ENCODE measurements around the gene ICAM4. TPM values are rescaled to one million over a fixed set of nuclear protein-coding genes. Genes with fewer than 3 reads are reported as not detected.
A peak's percentile ranks its signal among the peaks of the same experiment; 100 is the strongest.

Gene ICAM4
- total and polyA plus RNA-seq, 7 experiments from 2014 or later: 0.40 to 3.7 (median 0.73) TPM

- peak in 1 of 9 donors; percentile 77 for DNase-seq
- no peak overlapping the region for H3K27ac ChIP-seq (ENCODE audit: low read depth, low read length)
- H3K4me3 Mint-ChIP-seq: peak overlapping the region in 1 of 10 donors; percentile 68
- ChIA-PET POLR2A (interaction anchor here (0.6 to 0.8 kb wide), 3 partner anchors 19 to 128 kb away, joined by 3 read pairs; no protein-coding TSS in a partner anchor), CTCF (interaction anchor here (0.7 to 4.6 kb wide), 5 partner anchors 10 to 131 kb away, joined by 3 to 40 read pairs (median 13); partner anchors contain the start of gene ICAM1)
- H3K27me3 ChIP-seq (ENCODE audit: control insufficient read depth in 2 of 2, insufficient read depth in 2 of 2, low read length in 2 of 2): no peaks in the 10 kb centered on the region
- H3K4me1 Mint-ChIP-seq: peaks cover 0 to 27% (median 4%) of the 10 kb centered on the region in 7 donors
- H3K4me1 ChIP-seq (ENCODE audit: control insufficient read depth in 2 of 2, insufficient read depth in 2 of 2, low read length in 2 of 2): no peaks in the 10 kb centered on the region
- peak overlapping the region in 1 of 9 donors; percentile 87 for H3K27ac Mint-ChIP-seq
- intact Hi-C loops (cut with micrococcal nuclease): no loop called here
- no peaks in the 10 kb centered on the region for H3K27me3 Mint-ChIP-seq
- H3K9me3 ChIP-seq (ENCODE audit: control insufficient read depth in 2 of 3, low read length in 3 of 3): no peaks in the 10 kb centered on the region
- peaks cover 0 to 42% (median 6%) of the 10 kb centered on the region in 3 experiments for H3K36me3 ChIP-seq (ENCODE audit: control insufficient read depth in 2 of 3, insufficient read depth in 3 of 3, low read length in 3 of 3)
- H3K4me3 ChIP-seq (ENCODE audit: low read length): no peak overlapping the region
- H3K36me3 Mint-ChIP-seq: peaks cover 13 to 27% (median 16%) of the 10 kb centered on the region in 5 donors
- no peak for ATAC-seq
- no peaks in the 10 kb centered on the region for H3K9me3 Mint-ChIP-seq
Measured at GRCh38 chr19:10260141-10260584, 26.6 kb upstream of the ICAM4 start.

DNA sequence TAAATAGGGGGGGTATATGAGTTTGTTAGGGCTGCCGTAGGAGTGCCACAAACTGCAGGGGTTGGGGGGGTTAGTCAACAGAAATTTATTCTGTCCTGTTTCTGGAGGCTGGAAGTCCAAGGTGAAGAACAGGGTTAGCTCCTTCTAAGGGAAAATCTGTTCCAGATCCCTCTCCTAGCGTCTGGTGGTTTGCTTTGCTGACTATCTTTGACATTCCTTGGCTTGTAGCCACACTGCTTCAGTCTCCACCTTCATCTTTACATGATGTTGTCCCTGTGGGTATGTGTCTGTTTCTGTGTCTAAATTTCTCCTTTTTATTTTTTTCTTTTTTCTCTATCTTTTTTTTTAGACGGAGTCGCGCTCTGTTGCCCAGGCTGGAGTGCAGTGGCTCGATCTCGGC, 24.0 kb upstream of the ICAM4 start:
- no peak overlapping the region for H3K4me3 ChIP-seq (ENCODE audit: low read length)
- no peaks in the 10 kb centered on the region for H3K27me3 ChIP-seq (ENCODE audit: control insufficient read depth in 2 of 2, insufficient read depth in 2 of 2, low read length in 2 of 2)
- H3K9me3 ChIP-seq (ENCODE audit: control insufficient read depth in 2 of 3, low read length in 3 of 3): no peaks in the 10 kb centered on the region
- intact Hi-C loops (cut with micrococcal nuclease): no loop called here
- ATAC-seq: no peak
- ChIA-PET POLR2A (no interaction called here), CTCF (interaction anchor here (0.7 to 1.1 kb wide), 3 partner anchors 126 to 322 kb away, joined by 3 to 8 read pairs (median 3); no protein-coding TSS in a partner anchor)
- Mint-ChIP-seq H3K4me3 (no peak overlapping the region), H3K4me1 (peaks cover 0 to 25% (median 0%) of the 10 kb centered on the region in 7 donors), H3K36me3 (peaks cover 0 to 13% (median 0%) of the 10 kb centered on the region in 5 donors), H3K27me3 (no peaks in the 10 kb centered on the region), H3K9me3 (no peaks in the 10 kb centered on the region), H3K27ac (no peak overlapping the region)
- DNase-seq: no peak
- no peak overlapping the region for H3K27ac ChIP-seq (ENCODE audit: low read depth, low read length)
- no peaks in the 10 kb centered on the region for H3K4me1 ChIP-seq (ENCODE audit: control insufficient read depth in 2 of 2, insufficient read depth in 2 of 2, low read length in 2 of 2)
- H3K36me3 ChIP-seq (ENCODE audit: control insufficient read depth in 2 of 3, insufficient read depth in 3 of 3, low read length in 3 of 3): peaks cover 0 to 20% (median 6%) of the 10 kb centered on the region in 3 experiments

GRCh38 chr19:10266706-10267105, 20.0 kb upstream of the ICAM4 start:
- Mint-ChIP-seq H3K27me3 (no peaks in the 10 kb centered on the region), H3K27ac (no peak overlapping the region), H3K36me3 (peaks cover 0 to under 1% (median 0%) of the 10 kb centered on the region in 5 donors), H3K9me3 (no peaks in the 10 kb centered on the region), H3K4me1 (peaks cover 3 to 23% (median 9%) of the 10 kb centered on the region in 7 donors), H3K4me3 (no peak overlapping the region)
- ChIA-PET CTCF (interaction anchor here (0.6 to 6.4 kb wide), 6 partner anchors 24 to 137 kb away, joined by 3 to 146 read pairs (median 4); partner anchors contain the start of gene CDC37), POLR2A (no interaction called here)
- Histone ChIP-seq H3K4me1 (ENCODE audit: control insufficient read depth in 2 of 2, insufficient read depth in 2 of 2, low read length in 2 of 2) (peaks cover 7 to 8% of the 10 kb centered on the region in 2 donors), H3K27me3 (ENCODE audit: control insufficient read depth in 2 of 2, insufficient read depth in 2 of 2, low read length in 2 of 2) (no peaks in the 10 kb centered on the region), H3K36me3 (ENCODE audit: control insufficient read depth in 2 of 3, insufficient read depth in 3 of 3, low read length in 3 of 3) (no peaks in the 10 kb centered on the region), H3K9me3 (ENCODE audit: control insufficient read depth in 2 of 3, low read length in 3 of 3) (no peaks in the 10 kb centered on the region), H3K27ac (ENCODE audit: low read depth, low read length) (no peak overlapping the region), H3K4me3 (ENCODE audit: low read length) (no peak overlapping the region)
- DNase-seq (no peak), ATAC-seq (no peak)
- intact Hi-C loops (cut with micrococcal nuclease): no loop called here

DNA sequence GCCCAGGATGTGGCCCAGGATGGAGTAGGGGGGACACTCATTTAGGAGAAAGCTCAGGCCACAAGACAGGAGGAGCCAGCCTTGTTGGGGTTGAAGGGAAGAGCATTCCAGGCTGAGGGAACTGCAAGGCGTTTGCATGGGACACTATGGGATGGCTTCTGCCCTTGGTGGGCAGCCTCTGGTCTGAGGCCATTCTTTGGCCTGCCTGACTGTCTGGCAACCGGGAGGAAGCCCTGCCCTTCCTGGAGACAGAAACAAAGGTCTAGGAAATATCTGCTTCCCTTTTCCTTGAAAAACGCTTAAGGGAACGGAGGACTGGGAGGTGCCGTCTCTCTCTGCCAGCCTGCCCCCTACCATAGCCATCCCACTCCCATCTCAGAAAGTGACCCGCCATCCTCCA, 18.7 kb upstream of the ICAM4 start:
- Mint-ChIP-seq H3K4me1 (peaks cover 3 to 34% (median 18%) of the 10 kb centered on the region in 7 donors), H3K9me3 (no peaks in the 10 kb centered on the region), H3K27ac (no peak overlapping the region), H3K36me3 (peaks cover 0 to 1% (median 0%) of the 10 kb centered on the region in 5 donors), H3K4me3 (peak overlapping the region in 2 of 10 donors; percentile 54 to 69), H3K27me3 (no peaks in the 10 kb centered on the region)
- H3K4me1 ChIP-seq (ENCODE audit: control insufficient read depth in 2 of 2, insufficient read depth in 2 of 2, low read length in 2 of 2): peaks cover 7 to 13% of the 10 kb centered on the region in 2 donors
- H3K27ac ChIP-seq (ENCODE audit: low read depth, low read length): no peak overlapping the region
- no peaks in the 10 kb centered on the region for H3K36me3 ChIP-seq (ENCODE audit: control insufficient read depth in 2 of 3, insufficient read depth in 3 of 3, low read length in 3 of 3)
- ATAC-seq: no peak
- H3K27me3 ChIP-seq (ENCODE audit: control insufficient read depth in 2 of 2, insufficient read depth in 2 of 2, low read length in 2 of 2): no peaks in the 10 kb centered on the region
- intact Hi-C loops (cut with micrococcal nuclease): no loop called here
- no peak overlapping the region for H3K4me3 ChIP-seq (ENCODE audit: low read length)
- H3K9me3 ChIP-seq (ENCODE audit: control insufficient read depth in 2 of 3, low read length in 3 of 3): no peaks in the 10 kb centered on the region
- ChIA-PET CTCF (interaction anchor here (1.1 to 6.4 kb wide), 3 partner anchors 73 to 123 kb away, joined by 3 to 146 read pairs (median 32); no protein-coding TSS in a partner anchor), POLR2A (no interaction called here)
- no peak for DNase-seq

DNA sequence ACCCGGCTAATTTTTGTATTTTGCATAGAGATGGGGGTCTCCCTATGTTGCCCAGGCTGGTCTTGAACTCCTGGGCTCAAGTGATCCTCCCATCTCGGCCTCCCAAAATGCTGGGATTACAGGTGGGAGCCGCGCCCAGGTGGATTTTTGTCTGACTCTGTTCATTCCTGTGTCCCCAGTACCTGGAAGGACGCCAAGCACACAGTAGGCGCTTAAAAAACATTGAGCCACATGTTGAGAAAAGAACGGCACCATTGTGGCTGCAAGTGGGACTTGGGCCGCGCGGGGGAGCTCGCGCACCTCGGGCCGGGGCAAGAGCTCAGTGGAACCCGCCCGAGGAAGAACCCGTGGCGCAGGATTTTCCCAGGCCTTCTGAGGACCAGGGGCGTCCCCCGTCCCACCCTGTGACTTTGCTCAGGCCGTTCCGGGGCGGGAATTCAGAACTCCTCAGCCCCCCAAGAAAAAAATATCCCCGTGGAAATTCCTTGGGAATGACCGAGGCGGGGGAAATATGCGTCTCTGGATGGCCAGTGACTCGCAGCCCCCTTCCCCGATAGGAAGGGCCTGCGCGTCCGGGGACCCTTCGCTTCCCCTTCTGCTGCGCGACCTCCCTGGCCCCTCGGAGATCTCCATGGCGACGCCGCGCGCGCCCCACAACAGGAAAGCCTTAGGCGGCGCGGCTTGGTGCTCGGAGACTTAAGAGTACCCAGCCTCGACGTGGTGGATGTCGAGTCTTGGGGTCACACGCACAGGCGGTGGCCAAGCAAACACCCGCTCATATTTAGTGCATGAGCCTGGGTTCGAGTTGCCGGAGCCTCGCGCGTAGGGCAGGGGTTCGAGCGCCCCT, 17.2 kb upstream of the ICAM4 start:
- H3K27ac ChIP-seq (ENCODE audit: low read depth, low read length): peak overlapping the region; percentile 75
- H3K36me3 ChIP-seq (ENCODE audit: control insufficient read depth in 2 of 3, insufficient read depth in 3 of 3, low read length in 3 of 3): peaks cover 0 to 1% (median 0%) of the 10 kb centered on the region in 3 experiments
- H3K4me1 ChIP-seq (ENCODE audit: control insufficient read depth in 2 of 2, insufficient read depth in 2 of 2, low read length in 2 of 2): peaks cover 7 to 13% of the 10 kb centered on the region in 2 donors
- Mint-ChIP-seq H3K4me3 (peak overlapping the region; percentile 80 to 88 (median 86)), H3K27me3 (no peaks in the 10 kb centered on the region), H3K9me3 (no peaks in the 10 kb centered on the region), H3K27ac (peak overlapping the region; percentile 79 to 96 (median 88)), H3K36me3 (peaks cover 0 to 6% (median 3%) of the 10 kb centered on the region in 5 donors), H3K4me1 (peaks cover 8 to 39% (median 23%) of the 10 kb centered on the region in 7 donors)
- DNase-seq (peak; percentile 69 to 92 (median 85)), ATAC-seq (peak; percentile 68)
- intact Hi-C loops (cut with micrococcal nuclease): loop anchor here (1.0 to 5.0 kb wide), 9 partner anchors 10 to 298 kb away; partner anchors contain the start of genes RAVER1 (in 2 of the 2), TYK2 (in 2 of the 2), CDKN2D (in 1 of the 2) and ICAM3 (in 1 of the 2)
- ChIA-PET CTCF (interaction anchor here (0.5 to 6.4 kb wide), 23 partner anchors 9 to 1692 kb away, joined by 3 to 146 read pairs (median 4); partner anchors contain the start of genes FDX2, ICAM4, MYO1F and TYK2), POLR2A (interaction anchor here (1.3 to 3.5 kb wide), 8 partner anchors 18 to 123 kb away, joined by 4 to 31 read pairs (median 6); partner anchors contain the start of genes ICAM5, MRPL4 and TYK2)
- H3K9me3 ChIP-seq (ENCODE audit: control insufficient read depth in 2 of 3, low read length in 3 of 3): no peaks in the 10 kb centered on the region
- no peaks in the 10 kb centered on the region for H3K27me3 ChIP-seq (ENCODE audit: control insufficient read depth in 2 of 2, insufficient read depth in 2 of 2, low read length in 2 of 2)
- H3K4me3 ChIP-seq (ENCODE audit: low read length): peak overlapping the region; percentile 78

GRCh38 chr19:10270180-10270615, 16.6 kb upstream of the ICAM4 start:
- Histone ChIP-seq H3K4me1 (ENCODE audit: control insufficient read depth in 2 of 2, insufficient read depth in 2 of 2, low read length in 2 of 2) (peaks cover 7 to 13% of the 10 kb centered on the region in 2 donors), H3K36me3 (ENCODE audit: control insufficient read depth in 2 of 3, insufficient read depth in 3 of 3, low read length in 3 of 3) (peaks cover 0 to 7% (median 0%) of the 10 kb centered on the region in 3 experiments), H3K4me3 (ENCODE audit: low read length) (peak overlapping the region; percentile 78), H3K9me3 (ENCODE audit: control insufficient read depth in 2 of 3, low read length in 3 of 3) (no peaks in the 10 kb centered on the region), H3K27ac (ENCODE audit: low read depth, low read length) (peak overlapping the region; percentile 75), H3K27me3 (ENCODE audit: control insufficient read depth in 2 of 2, insufficient read depth in 2 of 2, low read length in 2 of 2) (no peaks in the 10 kb centered on the region)
- peak; percentile 76 for ATAC-seq
- ChIA-PET POLR2A (interaction anchor here (0.7 to 3.5 kb wide), 11 partner anchors 16 to 128 kb away, joined by 3 to 31 read pairs (median 6); partner anchors contain the start of genes ICAM4, ICAM5, MRPL4 and RAVER1), CTCF (interaction anchor here (0.5 to 6.4 kb wide), 21 partner anchors 8 to 1116 kb away, joined by 3 to 146 read pairs (median 6); partner anchors contain the start of genes ICAM4 and TYK2)
- Mint-ChIP-seq H3K9me3 (no peaks in the 10 kb centered on the region), H3K27ac (peak overlapping the region; percentile 79 to 96 (median 88)), H3K36me3 (peaks cover 0 to 11% (median 3%) of the 10 kb centered on the region in 5 donors), H3K4me1 (peaks cover 8 to 44% (median 23%) of the 10 kb centered on the region in 7 donors), H3K4me3 (peak overlapping the region; percentile 80 to 88 (median 86)), H3K27me3 (no peaks in the 10 kb centered on the region)
- peak in 5 of 9 donors; percentile 28 to 86 (median 39) for DNase-seq
- intact Hi-C loops (cut with micrococcal nuclease): loop anchor here (1.0 to 5.0 kb wide), 4 partner anchors 19 to 297 kb away; partner anchors contain the start of genes TYK2 (in 2 of the 2), CDKN2D (in 1 of the 2), ICAM5 (in 1 of the 2) and KRI1 (in 1 of the 2)

Measured in naive thymus-derived CD4-positive, alpha-beta T cell (primary cell).